Astrocyte (in vitro differentiated cells and primary cell): Measurements from ENCODE around the gene LRCH2. TPM values are rescaled to one million over a fixed set of nuclear protein-coding genes. Genes with fewer than 3 reads are reported as not detected.
A peak's percentile ranks its signal among the peaks of the same experiment; 100 is the strongest.

Experiments
- DNase-seq: peaks from one replicate; pipeline ENCODE4 v3.0.0-alpha.2; 2010; ENCODE audit warnings: low read depth
- FAIRE-seq: peaks from 2 replicates; lab custom pipeline; 2011; peaks lifted over from hg19 to GRCh38; lab: Jason Lieb, UNC
- H2AFZ ChIP-seq: 2 replicates; pipeline ENCODE4 v1.6.0; 2012; ENCODE audit warnings: low read depth, low read length, inconsistent platforms
- H3K27ac ChIP-seq: 2 replicates; pipeline ENCODE4 v1.5.1; 2011; ENCODE audit warnings: low read depth, low read length, inconsistent platforms
- H3K27me3 ChIP-seq: 2 replicates; pipeline ENCODE4 v1.6.0; 2011; ENCODE audit warnings: low read length, inconsistent platforms; ENCODE audit not compliant: insufficient read depth
- H3K36me3 ChIP-seq: 2 replicates; pipeline ENCODE4 v1.5.1; 2011; ENCODE audit warnings: low read length, inconsistent platforms; ENCODE audit not compliant: insufficient read depth
- H3K4me1 ChIP-seq: 2 replicates; pipeline ENCODE4 v1.5.1; 2011; ENCODE audit warnings: low read length, inconsistent platforms; ENCODE audit not compliant: insufficient read depth
- H3K4me2 ChIP-seq: 2 replicates; pipeline ENCODE4 v1.6.0; 2012; ENCODE audit warnings: low read length, inconsistent platforms
- H3K4me3 ChIP-seq: 2 replicates; pipeline ENCODE4 v1.5.1; 2011; ENCODE audit warnings: low read depth, mild to moderate bottlenecking, low read length, inconsistent platforms; ENCODE audit not compliant: insufficient read depth
- H3K79me2 ChIP-seq: 2 replicates; pipeline ENCODE4 v1.6.0; 2012; ENCODE audit warnings: mild to moderate bottlenecking, low read length, inconsistent platforms; ENCODE audit not compliant: insufficient read depth
- H3K9ac ChIP-seq: 2 replicates; pipeline ENCODE4 v1.6.0; 2012; ENCODE audit warnings: mild to moderate bottlenecking, low read length, inconsistent platforms
- H3K9me3 ChIP-seq: 2 replicates; pipeline ENCODE4 v1.5.1; 2012; ENCODE audit warnings: low read depth, mild to moderate bottlenecking, low read length, inconsistent platforms; ENCODE audit not compliant: insufficient read depth
- H4K20me1 ChIP-seq: 2 replicates; pipeline ENCODE4 v1.6.0; 2012; ENCODE audit warnings: low read length, inconsistent platforms; ENCODE audit not compliant: insufficient read depth
- H3K27ac Mint-ChIP-seq: one replicate; pipeline ENCODE4 v1.8.0; 2021; ENCODE audit warnings: mild to moderate bottlenecking, mixed read lengths; ENCODE audit not compliant: unreplicated experiment
- H3K27me3 Mint-ChIP-seq: one replicate; pipeline ENCODE4 v1.8.0; 2021; ENCODE audit warnings: low read depth, mixed read lengths; ENCODE audit not compliant: unreplicated experiment
- H3K36me3 Mint-ChIP-seq: one replicate; pipeline ENCODE4 v1.8.0; 2021; ENCODE audit warnings: low read depth, mixed read lengths; ENCODE audit not compliant: unreplicated experiment
- H3K4me1 Mint-ChIP-seq: one replicate; pipeline ENCODE4 v1.8.0; 2021; ENCODE audit warnings: low read depth, mixed read lengths; ENCODE audit not compliant: unreplicated experiment
- H3K4me3 Mint-ChIP-seq: one replicate; pipeline ENCODE4 v1.8.0; 2021; ENCODE audit warnings: mild to moderate bottlenecking, moderate library complexity, mixed read lengths; ENCODE audit not compliant: unreplicated experiment
- H3K9me3 Mint-ChIP-seq: one replicate; pipeline ENCODE4 v1.8.0; 2021; ENCODE audit warnings: mild to moderate bottlenecking, mixed read lengths; ENCODE audit not compliant: unreplicated experiment
- CTCF ChIP-seq: IDR thresholded peaks from 2 replicates; pipeline ENCODE4 v1.5.1; 2011; ENCODE audit warnings: low read depth, mild to moderate bottlenecking, inconsistent platforms, low read length, moderate library complexity; ENCODE audit not compliant: insufficient read depth
- EZH2 ChIP-seq: IDR thresholded peaks from 2 replicates; pipeline ENCODE4 v1.6.1; 2012; ENCODE audit warnings: mild to moderate bottlenecking, low read length, inconsistent platforms; ENCODE audit not compliant: insufficient read depth
- total RNA-seq: library from RNA; stranded (reverse); gene quantifications from 2 replicates; pipeline ENCODE4 v1.2.1, GENCODE V29; 2021

LRCH2 gene
- total RNA-seq, 1 donor from 2014 or later = 5.8 TPM

DNA sequence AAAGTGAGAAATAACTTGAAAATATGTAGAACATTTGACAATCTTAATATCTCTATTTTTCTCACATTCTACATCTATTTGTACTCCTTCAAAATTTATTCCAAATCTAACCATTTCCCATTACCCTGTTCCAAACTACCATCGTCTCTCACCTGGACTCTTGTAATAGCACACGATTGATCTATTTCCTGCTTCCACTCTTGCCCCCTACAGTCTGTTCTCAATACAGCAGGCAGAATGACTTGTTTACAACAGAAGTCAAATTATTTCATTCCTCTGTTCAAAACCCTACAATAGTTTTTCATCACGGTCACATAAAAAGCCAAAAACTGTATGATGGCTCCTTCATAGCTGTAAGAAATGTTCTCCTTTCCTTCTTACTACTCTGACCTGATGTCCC, 34.5 kb upstream of the LRCH2 start:
- Mint-ChIP-seq H3K9me3 (no peaks in the 10 kb centered on the region), H3K36me3 (no peaks in the 10 kb centered on the region), H3K27ac (no peak overlapping the region), H3K27me3 (no peaks in the 10 kb centered on the region), H3K4me1 (no peaks in the 10 kb centered on the region), H3K4me3 (no peak overlapping the region)
- Histone ChIP-seq H2AFZ (no peak overlapping the region), H3K79me2 (no peaks in the 10 kb centered on the region), H3K4me2 (no peak overlapping the region), H3K9me3 (no peaks in the 10 kb centered on the region), H3K9ac (no peak overlapping the region), H4K20me1 (no peaks in the 10 kb centered on the region), H3K4me1 (no peaks in the 10 kb centered on the region), H3K36me3 (no peaks in the 10 kb centered on the region), H3K4me3 (no peak overlapping the region), H3K27me3 (no peaks in the 10 kb centered on the region), H3K27ac (no peak overlapping the region)
- DNase-seq (no peak), FAIRE-seq (peak; percentile 84)
- TF ChIP-seq EZH2 (no peak), CTCF (peak; percentile 8)

- H3K27ac Mint-ChIP-seq = no peak overlapping the region
- Histone ChIP-seq H3K27ac (no peak overlapping the region), H3K4me1 (no peaks in the 10 kb centered on the region), H3K36me3 (no peaks in the 10 kb centered on the region), H3K4me3 (no peak overlapping the region), H3K9ac (no peak overlapping the region), H4K20me1 (no peaks in the 10 kb centered on the region), H3K27me3 (no peaks in the 10 kb centered on the region), H3K9me3 (no peaks in the 10 kb centered on the region), H3K79me2 (no peaks in the 10 kb centered on the region), H3K4me2 (no peak overlapping the region), H2AFZ (no peak overlapping the region)
- DNase-seq (no peak), FAIRE-seq (no peak)
- TF ChIP-seq CTCF (no peak), EZH2 (no peak)
- H3K4me1 Mint-ChIP-seq = no peaks in the 10 kb centered on the region
- H3K4me3 Mint-ChIP-seq = no peak overlapping the region
- no peaks in the 10 kb centered on the region for H3K27me3 Mint-ChIP-seq
- H3K36me3 Mint-ChIP-seq = no peaks in the 10 kb centered on the region
- H3K9me3 Mint-ChIP-seq = no peaks in the 10 kb centered on the region
These were observed 32.4 kb upstream of the LRCH2 start for GRCh38 chrX:115266300-115266699.

DNA sequence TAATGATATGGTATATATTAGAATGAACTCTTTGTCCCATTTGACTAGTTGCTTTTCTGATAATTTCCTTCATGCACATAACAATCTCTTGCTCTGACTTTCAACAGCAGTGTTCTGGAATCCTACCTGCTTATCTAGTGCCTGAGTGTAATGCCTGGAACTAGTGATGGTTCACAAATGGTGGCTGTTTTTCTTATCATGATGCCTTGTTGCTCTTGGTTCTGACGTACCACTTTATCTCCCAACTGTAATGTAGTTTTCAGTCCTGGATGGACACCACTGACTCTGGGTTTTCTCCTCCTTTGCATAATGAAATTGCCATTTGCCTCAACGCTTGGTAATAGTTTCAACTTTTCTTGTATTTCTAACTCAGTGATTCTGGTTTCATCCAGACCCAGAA, 30.1 kb upstream of the LRCH2 start:
- no peak overlapping the region for H3K27ac ChIP-seq
- H3K9ac ChIP-seq = no peak overlapping the region
- DNase-seq (no peak), FAIRE-seq (peak; percentile 32)
- H3K27me3 Mint-ChIP-seq = no peaks in the 10 kb centered on the region
- peaks cover under 1% of the 10 kb centered on the region for H3K4me1 Mint-ChIP-seq
- H3K4me2 ChIP-seq = no peak overlapping the region
- no peaks in the 10 kb centered on the region for H3K79me2 ChIP-seq
- no peak for TF ChIP-seq EZH2
- TF ChIP-seq CTCF = no peak
- H4K20me1 ChIP-seq = no peaks in the 10 kb centered on the region
- H3K27ac Mint-ChIP-seq = no peak overlapping the region
- no peaks in the 10 kb centered on the region for H3K36me3 ChIP-seq
- no peaks in the 10 kb centered on the region for H3K4me1 ChIP-seq
- no peaks in the 10 kb centered on the region for H3K36me3 Mint-ChIP-seq
- no peaks in the 10 kb centered on the region for H3K9me3 ChIP-seq
- H3K27me3 ChIP-seq = no peaks in the 10 kb centered on the region
- H3K9me3 Mint-ChIP-seq = no peaks in the 10 kb centered on the region
- no peak overlapping the region for H3K4me3 ChIP-seq
- H2AFZ ChIP-seq = no peak overlapping the region
- no peak overlapping the region for H3K4me3 Mint-ChIP-seq
